ENCODE measurements around the gene FAM222A.

FAM222A gene

DNA sequence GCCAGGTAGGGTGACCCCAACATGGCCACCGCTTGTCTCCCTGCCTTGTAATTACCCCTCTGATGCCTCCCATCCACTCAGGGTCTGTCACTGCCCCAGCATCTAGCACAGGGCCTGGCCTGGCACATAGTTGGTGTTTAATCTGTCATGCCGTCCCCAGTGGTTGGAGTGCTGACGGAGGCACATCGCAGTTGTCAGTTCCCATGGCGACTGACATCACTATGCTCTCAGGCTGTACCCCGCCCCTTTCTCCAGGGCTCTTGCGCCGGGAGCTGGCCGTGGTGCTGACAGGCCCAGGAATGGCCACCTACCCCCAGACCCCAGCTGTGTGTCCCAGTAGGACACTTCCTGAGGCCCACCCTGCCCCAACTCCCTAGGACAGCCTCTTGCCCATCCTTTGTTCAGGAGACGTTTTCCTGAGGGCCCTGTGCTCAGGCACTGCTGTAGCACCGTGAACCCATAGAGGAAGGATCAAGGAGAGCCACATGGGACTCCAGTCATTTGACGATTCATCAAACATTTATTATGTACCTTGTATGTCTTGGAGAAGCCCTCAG, 23.0 kb downstream of the FAM222A start:
- peak; percentile 82 for DNase-seq (ENCODE audit: low read depth, low spot score)
- no peak for TF ChIP-seq SUZ12 (IDR thresholded peaks at IDR 0.05; ENCODE audit: extremely low read depth, insufficient read depth, insufficient read length)
- TF ChIP-seq ZNF274 (IDR thresholded peaks at IDR 0.05; ENCODE audit: low read depth, low read length): no peak
- no peak for TF ChIP-seq YY1 (IDR thresholded peaks at IDR 0.05; ENCODE audit: insufficient read depth, insufficient read length)
- Histone ChIP-seq H3K9me3 (ENCODE audit: insufficient read depth, low read length) (no peaks in the 10 kb centered on the region), H3K4me3 (ENCODE audit: insufficient read length, low read depth) (no peak overlapping the region), H3K36me3 (ENCODE audit: insufficient read depth, insufficient read length, low read length) (no peaks in the 10 kb centered on the region), H3K27me3 (ENCODE audit: insufficient read depth, insufficient read length) (no peaks in the 10 kb centered on the region), H3K9ac (ENCODE audit: insufficient read length, low read depth) (no peak overlapping the region), H3K4me1 (ENCODE audit: insufficient read depth, insufficient read length) (peaks cover 11% of the 10 kb centered on the region)

GRCh38 chr12:109737126-109737525, 23.5 kb downstream of the FAM222A start:
- Histone ChIP-seq H3K9ac (ENCODE audit: insufficient read length, low read depth) (no peak overlapping the region), H3K4me3 (ENCODE audit: insufficient read length, low read depth) (no peak overlapping the region), H3K27me3 (ENCODE audit: insufficient read depth, insufficient read length) (no peaks in the 10 kb centered on the region), H3K4me1 (ENCODE audit: insufficient read depth, insufficient read length) (peaks cover 13% of the 10 kb centered on the region), H3K9me3 (ENCODE audit: insufficient read depth, low read length) (no peaks in the 10 kb centered on the region), H3K36me3 (ENCODE audit: insufficient read depth, insufficient read length, low read length) (no peaks in the 10 kb centered on the region)
- DNase-seq (ENCODE audit: low read depth, low spot score): no peak
- TF ChIP-seq SUZ12 (IDR thresholded peaks at IDR 0.05; ENCODE audit: extremely low read depth, insufficient read depth, insufficient read length) (no peak), ZNF274 (IDR thresholded peaks at IDR 0.05; ENCODE audit: low read depth, low read length) (no peak), YY1 (IDR thresholded peaks at IDR 0.05; ENCODE audit: insufficient read depth, insufficient read length) (no peak)

DNA sequence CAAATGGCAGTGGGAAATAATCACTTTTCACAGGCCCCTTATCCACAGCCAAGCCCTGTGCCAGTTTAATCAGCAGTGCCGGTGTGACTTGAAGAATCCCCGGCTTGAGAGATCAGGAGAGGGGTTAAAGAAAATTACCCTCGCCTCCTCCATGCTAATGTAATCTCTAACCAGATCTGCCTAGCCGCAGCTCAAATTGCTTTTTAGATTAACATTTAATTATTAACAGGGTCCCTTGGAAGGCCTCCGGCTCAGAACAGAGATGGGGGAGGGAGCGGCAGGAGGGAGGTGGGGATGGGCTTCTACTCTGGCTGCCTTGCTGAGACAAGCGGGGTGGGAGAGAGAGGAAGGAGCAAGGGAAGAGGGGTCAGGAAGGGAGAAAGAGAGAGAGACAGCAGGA, 24.0 kb downstream of the FAM222A start:
- TF ChIP-seq ZNF274 (IDR thresholded peaks at IDR 0.05; ENCODE audit: low read depth, low read length) (no peak), SUZ12 (IDR thresholded peaks at IDR 0.05; ENCODE audit: extremely low read depth, insufficient read depth, insufficient read length) (no peak), YY1 (IDR thresholded peaks at IDR 0.05; ENCODE audit: insufficient read depth, insufficient read length) (no peak)
- DNase-seq (ENCODE audit: low read depth, low spot score): no peak

DNA sequence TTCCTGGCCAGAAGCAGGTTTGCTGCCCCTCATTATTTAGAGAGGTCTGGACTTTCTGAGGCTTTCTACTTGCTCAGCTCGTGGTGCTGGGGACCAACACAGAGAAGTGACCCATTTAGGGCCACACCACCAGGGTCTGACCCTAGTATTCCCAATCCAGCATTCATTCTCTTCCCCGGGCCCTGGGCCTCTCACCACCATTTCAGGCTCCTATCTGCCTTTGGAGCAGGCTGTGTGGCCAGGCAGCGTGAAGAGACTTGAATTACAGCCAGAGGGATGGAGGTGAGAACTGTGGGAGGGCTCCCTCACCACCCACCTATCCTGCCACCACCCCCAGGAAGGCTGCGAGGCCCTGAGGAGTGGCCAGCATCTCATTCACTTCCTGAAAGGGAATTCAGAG, 24.6 kb downstream of the FAM222A start:
- DNase-seq (ENCODE audit: low read depth, low spot score): no peak
- TF ChIP-seq SUZ12 (IDR thresholded peaks at IDR 0.05; ENCODE audit: extremely low read depth, insufficient read depth, insufficient read length): no peak
- TF ChIP-seq YY1 (IDR thresholded peaks at IDR 0.05; ENCODE audit: insufficient read depth, insufficient read length): no peak
- TF ChIP-seq ZNF274 (IDR thresholded peaks at IDR 0.05; ENCODE audit: low read depth, low read length): no peak
- no peak overlapping the region for H3K9ac ChIP-seq (ENCODE audit: insufficient read length, low read depth)
- no peaks in the 10 kb centered on the region for H3K27me3 ChIP-seq (ENCODE audit: insufficient read depth, insufficient read length)
- H3K4me3 ChIP-seq (ENCODE audit: insufficient read length, low read depth): no peak overlapping the region
- peaks cover 13% of the 10 kb centered on the region for H3K4me1 ChIP-seq (ENCODE audit: insufficient read depth, insufficient read length)
- H3K36me3 ChIP-seq (ENCODE audit: insufficient read depth, insufficient read length, low read length): no peaks in the 10 kb centered on the region
- no peaks in the 10 kb centered on the region for H3K9me3 ChIP-seq (ENCODE audit: insufficient read depth, low read length)

More for the DNA sequence above, 24.0 kb downstream of the FAM222A start:
- Histone ChIP-seq H3K9me3 (ENCODE audit: insufficient read depth, low read length) (no peaks in the 10 kb centered on the region), H3K9ac (ENCODE audit: insufficient read length, low read depth) (no peak overlapping the region), H3K4me1 (ENCODE audit: insufficient read depth, insufficient read length) (peaks cover 13% of the 10 kb centered on the region), H3K36me3 (ENCODE audit: insufficient read depth, insufficient read length, low read length) (no peaks in the 10 kb centered on the region), H3K4me3 (ENCODE audit: insufficient read length, low read depth) (no peak overlapping the region), H3K27me3 (ENCODE audit: insufficient read depth, insufficient read length) (no peaks in the 10 kb centered on the region)

DNA sequence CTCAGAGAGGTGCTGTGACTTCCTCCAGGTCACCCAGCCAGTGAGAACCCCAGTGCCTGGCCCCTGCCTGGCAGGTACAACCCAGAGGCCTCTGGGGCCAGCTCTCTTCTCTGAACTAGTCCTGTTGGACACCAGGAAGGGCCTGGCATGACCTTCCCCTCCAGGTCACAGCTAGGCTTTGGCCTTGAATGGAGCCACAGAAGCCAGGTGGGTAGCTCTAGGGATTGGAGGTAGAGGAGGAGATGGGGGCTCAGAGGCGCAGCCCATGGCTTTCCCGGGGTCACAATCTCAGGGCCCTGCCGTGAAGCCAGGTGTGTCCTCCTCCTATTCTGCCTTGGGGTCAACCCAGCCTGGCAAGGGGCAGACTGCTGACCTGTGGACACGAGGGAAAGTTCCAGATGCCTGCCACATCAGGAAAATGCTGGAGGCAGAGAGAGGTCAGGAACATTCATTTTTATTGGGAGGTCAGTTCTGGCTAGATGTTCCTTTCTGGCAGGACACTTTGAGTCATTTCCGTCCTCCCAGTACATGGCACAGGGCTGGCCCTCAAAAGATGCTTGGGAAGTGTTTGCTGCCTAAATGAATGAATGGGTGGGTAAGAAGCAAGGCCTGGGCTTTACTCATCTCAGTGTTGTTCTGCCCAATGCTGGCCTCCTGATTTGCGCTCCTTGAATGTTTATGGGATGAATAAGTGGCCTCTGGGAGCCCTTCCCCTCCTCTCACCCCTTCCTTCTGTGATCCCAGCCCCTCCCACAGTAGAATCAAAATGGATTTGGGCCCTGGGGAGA, 25.4 kb downstream of the FAM222A start:
- no peak for TF ChIP-seq ZNF274 (IDR thresholded peaks at IDR 0.05; ENCODE audit: low read depth, low read length)
- no peak for TF ChIP-seq YY1 (IDR thresholded peaks at IDR 0.05; ENCODE audit: insufficient read depth, insufficient read length)
- TF ChIP-seq SUZ12 (IDR thresholded peaks at IDR 0.05; ENCODE audit: extremely low read depth, insufficient read depth, insufficient read length): no peak
- no peak overlapping the region for H3K9ac ChIP-seq (ENCODE audit: insufficient read length, low read depth)
- H3K4me1 ChIP-seq (ENCODE audit: insufficient read depth, insufficient read length): peaks cover 13% of the 10 kb centered on the region
- no peak for DNase-seq (ENCODE audit: low read depth, low spot score)
- no peaks in the 10 kb centered on the region for H3K27me3 ChIP-seq (ENCODE audit: insufficient read depth, insufficient read length)
- peaks cover under 1% of the 10 kb centered on the region for H3K36me3 ChIP-seq (ENCODE audit: insufficient read depth, insufficient read length, low read length)
- H3K9me3 ChIP-seq (ENCODE audit: insufficient read depth, low read length): no peaks in the 10 kb centered on the region
- no peak overlapping the region for H3K4me3 ChIP-seq (ENCODE audit: insufficient read length, low read depth)

GRCh38 chr12:109739747-109740693, 26.4 kb downstream of the FAM222A start:
- TF ChIP-seq ZNF274 (IDR thresholded peaks at IDR 0.05; ENCODE audit: low read depth, low read length): no peak
- TF ChIP-seq SUZ12 (IDR thresholded peaks at IDR 0.05; ENCODE audit: extremely low read depth, insufficient read depth, insufficient read length): no peak
- TF ChIP-seq YY1 (IDR thresholded peaks at IDR 0.05; ENCODE audit: insufficient read depth, insufficient read length): no peak
- Histone ChIP-seq H3K4me1 (ENCODE audit: insufficient read depth, insufficient read length) (peaks cover 13% of the 10 kb centered on the region), H3K27me3 (ENCODE audit: insufficient read depth, insufficient read length) (no peaks in the 10 kb centered on the region), H3K9ac (ENCODE audit: insufficient read length, low read depth) (no peak overlapping the region), H3K4me3 (ENCODE audit: insufficient read length, low read depth) (no peak overlapping the region), H3K9me3 (ENCODE audit: insufficient read depth, low read length) (no peaks in the 10 kb centered on the region), H3K36me3 (ENCODE audit: insufficient read depth, insufficient read length, low read length) (peaks cover 5% of the 10 kb centered on the region)
- peak; percentile 32 for DNase-seq (ENCODE audit: low read depth, low spot score)

Measured in NT2/D1 (cell line).